Anterior cingulate cortex (tissue), 58 donors: Measurements from ENCODE around the gene DDIT3.

Experiments
- DNase-seq, 58 donors: peaks; one replicate each; lab custom pipeline; 2025; lab: John Stamatoyannopoulos, UW

Gene DDIT3

GRCh38 chr12:57548013-57548315 is 27.6 kb upstream of the DDIT3 start:
- no peak for DNase-seq

- DNase-seq = no peak
Measured at GRCh38 chr12:57547288-57548012, 27.1 kb upstream of the DDIT3 start.

- DNase-seq = peak; percentile 50 to 98 (median 93)
Measured at GRCh38 chr12:57546438-57547287, 26.3 kb upstream of the DDIT3 start, which contains the start of gene DCTN2. Gene DCTN2 (minus strand): TSS chr12:57547192. CDS start chr12:57547063, 129 bp downstream.

- DNase-seq = no peak
Measured at GRCh38 chr12:57545809-57546437, 25.6 kb upstream of the DDIT3 start.

- peak in 26 of 58 donors; percentile 8 to 61 (median 18) for DNase-seq
Measured at GRCh38 chr12:57543581-57543980, 23.3 kb upstream of the DDIT3 start.

GRCh38 chr12:57541717-57542116 is 21.4 kb upstream of the DDIT3 start:
- DNase-seq = no peak

GRCh38 chr12:57541001-57541400 is 20.7 kb upstream of the DDIT3 start:
- no peak for DNase-seq

GRCh38 chr12:57539134-57539768 is 18.9 kb upstream of the DDIT3 start:
- no peak for DNase-seq

- no peak for DNase-seq
Measured at GRCh38 chr12:57536597-57536942, 16.3 kb upstream of the DDIT3 start.

- no peak for DNase-seq
Measured at GRCh38 chr12:57535764-57536596, 15.7 kb upstream of the DDIT3 start.

GRCh38 chr12:57534991-57535543 is 14.8 kb upstream of the DDIT3 start:
- no peak for DNase-seq

- no peak for DNase-seq
Measured at GRCh38 chr12:57534250-57534649, 13.9 kb upstream of the DDIT3 start.

GRCh38 chr12:57533108-57533507 is 12.8 kb upstream of the DDIT3 start:
- DNase-seq = no peak

GRCh38 chr12:57531836-57532235 is 11.5 kb upstream of the DDIT3 start:
- DNase-seq = no peak

GRCh38 chr12:57530396-57531142 is 10.3 kb upstream of the DDIT3 start:
- no peak for DNase-seq

- DNase-seq = no peak
Measured at GRCh38 chr12:57529831-57530230, 9.5 kb upstream of the DDIT3 start.

- no peak for DNase-seq
Measured at GRCh38 chr12:57528831-57529555, 8.7 kb upstream of the DDIT3 start.

GRCh38 chr12:57528176-57528575 is 7.9 kb upstream of the DDIT3 start:
- no peak for DNase-seq
